HG02973 (cell line): ENCODE measurements around the gene HEATR5A.
"Not testable (repeated sequence)": the region's sequence is repeated elsewhere in the genome, so short reads cannot be mapped to it uniquely, and the experiment has no call there.

Source experiments
- ATAC-seq: cut with Tn5 transposase; IDR thresholded peaks from one replicate; pipeline ENCODE4 v1.9.1; 2021; ENCODE audit warnings: moderate library complexity; ENCODE audit not compliant: unreplicated experiment

HEATR5A gene

DNA sequence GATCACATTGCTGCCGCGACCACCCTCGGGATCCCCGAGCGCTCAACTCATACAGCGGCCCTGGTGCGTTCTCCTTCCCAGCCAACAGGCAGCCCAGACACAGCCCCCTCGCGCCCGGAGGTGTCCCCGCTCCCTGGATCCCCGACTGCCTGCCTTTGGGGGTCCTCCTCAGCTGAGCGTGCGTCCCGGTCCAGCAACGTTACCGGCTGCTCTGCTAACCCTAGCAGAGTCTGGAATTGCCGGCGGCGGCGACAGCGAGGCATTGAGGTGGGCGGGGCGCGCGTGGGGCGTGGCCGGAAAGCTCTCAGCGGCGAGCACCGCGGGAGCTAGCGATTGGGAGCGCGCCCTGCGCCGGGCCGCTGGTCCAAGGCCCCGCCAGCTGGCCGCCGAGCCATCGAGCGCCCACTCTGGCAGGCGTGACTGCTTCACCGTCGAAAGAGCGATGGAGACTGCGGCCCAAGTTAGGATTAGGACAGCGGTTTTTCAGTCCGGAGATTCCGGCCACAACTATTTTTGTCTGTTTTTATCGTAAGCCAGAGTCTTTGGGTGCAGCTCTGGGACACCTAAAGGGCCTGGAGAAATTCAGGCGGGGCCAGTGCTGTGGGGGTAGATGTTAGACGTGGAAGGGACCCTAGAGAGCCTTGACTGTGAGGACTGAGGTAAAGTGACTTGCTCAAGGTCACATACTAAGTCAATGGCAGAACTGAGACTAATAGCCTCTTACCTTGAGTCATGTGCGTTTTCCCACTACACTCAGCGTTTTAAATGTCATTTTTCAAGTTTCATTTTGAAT lies at the start of gene HEATR5A:
Gene HEATR5A (minus strand): TSS at position 232 of the 793 bp plus-strand sequence. CDS start 17,575 bp downstream, outside the sequence.
- ATAC-seq: peak; percentile 97

DNA sequence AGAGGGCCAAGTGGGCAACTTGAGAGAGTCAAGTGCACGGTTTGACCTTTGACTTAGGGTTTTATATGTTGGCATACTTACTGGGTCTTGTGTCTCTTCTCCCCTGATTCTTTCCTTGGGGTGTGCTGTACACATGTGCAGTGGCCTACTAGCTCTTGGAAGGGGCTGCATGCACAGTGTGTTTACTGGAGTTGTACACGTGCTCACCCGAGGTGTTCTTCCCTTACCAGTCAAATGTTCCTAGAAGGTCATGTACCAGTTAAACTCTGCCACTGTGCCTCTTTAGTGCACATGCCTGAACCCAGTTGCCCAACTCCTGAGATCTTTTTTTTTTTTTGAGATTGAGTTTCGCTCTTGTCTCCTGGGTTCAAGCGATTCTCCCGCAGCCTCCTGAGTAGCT lies 46.2 kb upstream of the HEATR5A start:
- no peak for ATAC-seq

DNA sequence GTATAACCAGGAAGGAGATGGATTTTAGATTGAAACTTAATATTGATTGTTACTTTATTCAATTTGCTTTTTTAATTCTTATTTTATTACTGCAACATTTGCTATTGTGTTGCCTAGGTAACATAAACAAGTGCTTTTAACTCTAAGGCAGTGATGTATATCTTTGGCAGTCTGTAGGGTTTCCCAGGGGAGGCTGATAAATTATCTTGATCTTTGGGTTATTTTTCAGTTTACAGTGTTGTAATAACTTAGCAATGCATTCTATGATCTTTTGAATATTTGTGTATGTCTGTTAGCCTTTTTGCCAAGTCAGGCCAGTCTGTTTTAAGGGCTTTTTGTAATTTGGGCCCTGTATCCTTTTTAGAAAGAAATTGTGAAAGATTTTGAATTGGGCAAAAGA lies 44.8 kb upstream of the HEATR5A start:
- no peak for ATAC-seq

GRCh38 chr14:31462450-31462849 lies 42.1 kb upstream of the HEATR5A start:
- ATAC-seq: not testable (repeated sequence)

DNA sequence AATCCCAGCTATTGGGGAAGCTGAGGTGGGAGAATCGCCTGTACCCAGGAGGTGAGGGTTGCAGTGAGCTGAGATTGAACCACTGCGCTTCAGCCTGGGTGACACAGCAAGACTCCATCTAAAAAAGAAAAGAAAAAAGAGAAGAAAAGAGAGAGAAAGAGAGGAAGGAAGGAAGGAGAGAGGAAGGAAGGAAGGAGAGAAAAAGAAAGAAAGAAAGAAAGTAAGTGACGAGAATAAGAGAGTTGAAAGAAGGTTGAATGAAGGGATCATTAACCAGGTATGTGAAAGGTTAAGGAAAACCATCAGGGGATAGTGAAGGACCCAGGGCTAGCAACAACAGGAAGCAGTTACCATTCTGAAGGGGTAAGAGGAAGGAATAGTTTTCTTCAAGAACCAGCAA lies 41.2 kb upstream of the HEATR5A start:
- no peak for ATAC-seq

DNA sequence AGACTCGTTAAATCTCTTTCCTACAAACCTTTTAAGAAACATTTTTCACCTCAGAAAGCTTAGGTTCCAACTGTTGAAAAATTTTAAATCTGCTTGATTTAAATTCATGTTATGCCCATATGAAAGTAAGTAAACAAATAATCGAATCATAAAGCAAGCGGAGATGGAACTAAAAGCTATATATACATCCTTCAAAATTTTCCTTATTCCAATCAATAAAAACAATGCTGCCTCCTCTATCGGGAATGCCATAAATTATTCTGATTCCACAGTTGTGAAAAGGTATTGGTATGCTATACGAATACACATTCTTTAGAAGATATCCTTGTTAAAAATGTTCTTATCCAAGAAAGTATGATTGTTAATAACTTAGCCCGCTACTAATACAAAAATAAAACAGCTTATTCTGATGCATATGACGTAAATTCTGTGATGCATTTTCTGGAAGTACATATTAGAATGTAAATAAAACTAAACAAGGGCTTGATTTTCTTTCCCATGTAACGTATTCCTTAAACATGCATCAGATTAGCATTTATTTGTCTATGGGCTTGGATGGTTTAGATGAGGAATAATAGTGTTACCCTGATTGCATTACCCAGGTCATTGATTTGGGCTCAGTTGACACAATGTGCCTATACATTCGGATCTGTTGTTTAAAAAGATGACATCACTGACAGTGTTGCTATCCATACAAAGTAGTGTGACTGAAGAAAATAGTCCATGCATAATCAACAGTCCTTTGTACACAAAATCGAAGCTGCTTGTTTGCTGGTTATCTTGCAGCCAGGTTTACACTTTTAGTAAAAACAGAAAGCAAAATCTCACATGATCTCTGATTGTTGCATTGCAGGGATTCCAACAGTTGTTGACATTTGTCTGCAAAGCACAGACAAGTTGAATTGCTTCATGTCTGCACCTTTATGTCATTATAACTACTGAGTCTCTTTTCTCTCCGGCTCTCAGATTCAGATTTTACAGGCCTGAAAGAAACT lies 37.6 kb upstream of the HEATR5A start:
- no peak for ATAC-seq

DNA sequence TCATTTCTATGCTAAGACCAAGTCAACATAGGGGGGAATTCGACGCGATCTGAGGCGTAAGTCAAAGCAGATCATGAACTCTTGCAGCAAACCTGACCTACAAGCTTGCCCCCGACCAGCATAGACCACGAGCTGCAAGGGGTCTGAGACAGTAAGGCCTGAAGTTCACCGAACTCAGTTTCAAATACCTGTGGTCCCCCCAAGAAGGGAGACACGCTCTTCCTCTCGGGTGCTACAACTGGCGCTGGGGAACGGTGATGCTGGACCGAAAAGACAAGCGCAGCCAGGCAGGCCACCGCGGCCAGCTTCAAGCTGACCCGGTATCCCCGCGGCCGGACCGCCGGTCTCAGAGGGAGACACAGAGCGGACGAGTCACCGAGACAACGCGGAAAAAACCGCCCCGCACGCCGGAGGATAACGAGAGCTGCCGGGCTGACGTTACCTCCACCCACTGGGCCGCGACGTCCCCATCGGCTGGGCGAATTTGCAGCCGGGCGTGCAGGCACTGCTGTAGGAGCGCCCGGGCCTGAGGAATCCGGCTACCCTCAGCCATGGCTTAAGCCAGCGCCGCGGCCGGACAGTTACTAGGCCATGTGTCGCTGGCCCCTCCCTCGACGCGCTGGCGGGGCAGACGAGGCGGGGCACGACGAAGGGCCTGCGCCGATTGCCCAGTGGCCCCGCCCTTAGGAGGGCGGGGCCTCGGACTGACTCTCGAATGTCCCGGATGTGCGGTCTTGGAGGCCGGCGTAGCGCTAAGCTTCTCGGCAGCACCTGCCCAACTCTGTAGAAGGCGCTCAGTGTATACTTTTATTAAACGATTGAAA lies 36.7 kb upstream of the HEATR5A start, which contains the start of gene DTD2:
Gene DTD2 (minus strand): TSS at position 666 of the 824 bp plus-strand sequence. CDS start 113 bp downstream, at position 553.
- ATAC-seq: peak; percentile 97

- no peak for ATAC-seq
These were observed 29.7 kb upstream of the HEATR5A start for GRCh38 chr14:31449971-31450610.

- ATAC-seq: no peak
These were observed 28.8 kb upstream of the HEATR5A start for GRCh38 chr14:31449136-31449535.

GRCh38 chr14:31445703-31446102 lies 25.4 kb upstream of the HEATR5A start:
- no peak for ATAC-seq

DNA sequence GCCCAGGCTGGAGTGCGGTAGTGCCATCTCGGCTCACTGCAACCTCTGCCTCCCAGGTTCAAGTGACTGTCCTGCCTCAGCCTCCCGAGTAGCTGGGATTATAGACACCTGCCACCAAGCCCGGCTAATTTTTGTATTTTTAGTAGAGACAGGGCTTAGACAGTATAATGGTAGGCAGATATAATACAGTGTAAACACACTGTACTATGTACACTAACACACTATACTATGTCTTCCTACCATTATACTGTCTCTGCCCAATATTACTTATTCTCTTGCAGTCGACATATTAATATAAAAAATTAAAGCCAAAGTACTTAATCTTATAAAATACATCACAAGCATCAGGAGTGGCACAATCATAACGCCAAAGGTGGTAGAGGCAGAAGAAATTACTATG lies 21.9 kb upstream of the HEATR5A start:
- ATAC-seq: no peak

DNA sequence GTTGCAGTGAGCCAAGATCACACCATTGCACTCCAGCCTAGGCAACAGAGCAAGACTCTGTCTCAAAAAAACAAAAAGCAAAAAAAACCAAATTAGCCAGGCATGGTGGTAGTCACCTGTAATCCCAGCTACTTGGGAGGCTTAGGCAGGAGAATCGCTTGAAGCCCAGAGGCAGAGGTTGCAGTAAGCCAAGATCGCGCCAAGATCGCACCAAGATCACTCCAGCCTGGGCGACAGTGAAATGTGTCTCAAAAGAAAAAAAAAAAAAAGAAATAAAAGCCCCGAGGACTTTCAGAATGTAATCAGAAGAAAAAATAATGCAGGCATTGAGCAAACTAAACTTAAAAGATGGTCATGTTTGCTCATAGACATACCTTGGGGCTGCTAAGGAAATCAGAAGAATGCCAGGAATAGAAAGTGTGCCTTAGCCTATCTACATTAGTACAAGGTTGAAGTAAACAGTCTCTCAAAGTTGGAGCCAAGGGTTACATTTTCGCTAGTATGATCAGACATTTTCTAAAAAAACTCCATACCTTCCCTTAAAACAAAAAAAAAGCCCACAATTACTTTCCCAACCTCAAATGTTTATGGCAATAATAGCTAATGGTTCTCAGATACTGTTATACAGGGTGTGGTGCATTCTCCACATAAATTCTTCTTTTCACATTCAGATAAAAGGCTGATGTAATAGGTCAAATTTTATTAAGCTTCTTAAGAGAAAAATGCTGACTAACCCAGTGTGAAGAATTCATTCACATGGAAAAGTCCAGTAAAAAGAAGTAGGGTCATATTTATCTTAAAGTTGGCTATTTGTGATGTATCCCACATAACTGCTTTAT lies 21.1 kb upstream of the HEATR5A start:
- no peak for ATAC-seq

DNA sequence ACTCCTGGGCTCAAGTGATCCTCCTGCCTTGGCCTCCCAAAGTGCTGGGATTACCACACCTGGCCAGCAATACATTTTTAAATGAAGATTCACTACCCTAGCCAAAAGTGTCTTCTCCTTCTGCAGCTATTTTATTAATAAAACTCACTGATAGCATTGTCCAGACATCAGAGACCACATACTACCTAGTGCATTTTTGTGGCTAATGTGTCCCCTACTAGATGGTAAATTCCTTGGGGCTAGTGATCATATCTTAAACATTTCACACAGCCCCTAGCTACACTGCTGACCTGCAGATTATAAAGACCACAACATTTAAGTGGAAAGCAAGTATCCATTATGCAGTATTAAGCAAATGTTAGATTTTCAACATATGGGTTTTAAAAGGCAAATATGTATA lies 19.9 kb upstream of the HEATR5A start:
- ATAC-seq: no peak

GRCh38 chr14:31439561-31439960 lies 19.2 kb upstream of the HEATR5A start:
- ATAC-seq: no peak

DNA sequence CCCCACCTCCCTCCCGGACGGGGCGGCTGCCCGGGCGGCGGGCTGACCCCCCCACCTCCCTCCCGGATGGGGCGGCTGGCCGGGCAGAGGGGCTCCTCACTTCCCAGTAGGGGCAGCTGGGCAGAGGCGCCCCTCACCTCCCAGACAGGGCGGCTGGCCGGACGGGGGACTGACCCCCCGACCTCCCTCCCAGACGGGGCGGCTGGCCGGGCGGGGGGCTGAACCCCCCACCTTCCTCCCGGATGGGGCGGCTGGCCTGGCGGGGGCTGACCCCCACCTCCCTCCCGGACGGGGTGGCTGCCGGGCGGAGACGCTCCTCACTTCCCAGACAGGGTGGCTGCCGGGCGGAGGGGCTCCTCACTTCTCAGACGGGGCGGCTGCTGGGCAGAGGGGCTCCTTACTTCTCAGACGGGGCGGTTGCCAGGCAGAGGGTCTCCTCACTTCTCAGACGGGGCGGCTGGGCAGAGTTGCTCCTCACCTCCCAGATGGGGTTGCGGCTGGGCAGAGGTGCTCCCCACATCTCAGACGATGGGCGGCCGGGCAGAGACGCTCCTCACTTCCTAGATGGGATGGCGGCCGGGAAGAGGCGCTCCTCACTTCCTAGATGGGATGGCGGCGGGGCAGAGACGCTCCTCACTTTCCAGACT lies 16.8 kb upstream of the HEATR5A start:
- not testable (repeated sequence) for ATAC-seq

DNA sequence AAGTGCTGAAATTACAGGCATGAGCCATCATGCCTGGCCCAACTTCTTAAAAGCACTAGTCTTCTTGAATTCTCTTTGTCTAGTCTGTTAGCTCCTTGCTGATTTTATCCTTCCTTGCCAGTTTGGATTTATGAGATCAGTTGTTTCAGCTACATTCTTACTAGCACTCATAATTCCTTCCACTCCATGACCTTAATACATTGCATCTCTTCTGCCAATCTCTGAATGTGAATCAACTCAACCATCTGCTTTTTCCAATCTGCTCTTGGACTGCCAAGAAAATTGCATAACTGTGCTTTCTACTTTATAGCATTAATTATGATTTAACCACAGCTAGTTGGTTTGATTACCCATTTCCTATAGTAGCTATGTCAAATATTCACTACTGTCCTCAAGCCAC lies 14.9 kb upstream of the HEATR5A start:
- ATAC-seq: no peak

DNA sequence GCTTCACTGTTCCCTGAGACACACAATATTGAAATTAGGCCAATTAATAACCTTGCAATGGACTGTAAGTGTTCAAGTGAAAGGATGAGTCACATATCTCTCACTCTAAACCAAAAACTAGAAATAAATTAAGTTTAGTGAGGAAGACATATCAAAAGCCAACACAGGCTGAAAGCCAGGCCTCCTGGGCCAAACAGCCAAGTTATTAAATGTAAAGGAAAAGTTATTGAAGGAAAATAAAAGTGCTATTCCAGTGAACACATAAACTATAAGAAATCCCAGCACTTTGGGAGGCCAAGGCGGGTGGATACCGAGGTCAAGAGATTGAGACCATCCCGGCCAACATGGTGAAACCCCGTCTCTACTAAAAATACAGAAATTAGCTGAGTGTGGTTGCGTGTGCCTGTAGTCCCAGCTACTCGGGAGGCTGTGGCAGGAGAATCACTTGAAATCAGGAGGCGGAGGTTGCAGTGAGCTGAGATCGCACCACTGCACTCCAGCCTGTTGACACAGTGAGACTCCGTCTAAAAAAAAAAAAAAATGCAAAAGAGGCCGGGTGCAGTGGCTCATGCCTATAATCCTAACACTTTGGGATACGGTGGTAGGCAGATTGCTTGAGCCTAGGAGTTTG lies 10.4 kb upstream of the HEATR5A start:
- no peak for ATAC-seq

- ATAC-seq: no peak
These were observed 9.4 kb upstream of the HEATR5A start for GRCh38 chr14:31429791-31430190.
